NCI-H526 treated with DMSO at 0.1 percent for 48 hours (cell line): ENCODE data around the gene CCND3.

Experiments
- DNase-seq: peaks from one replicate; lab custom pipeline; 2025; lab: John Stamatoyannopoulos, UW

CCND3 gene

DNA sequence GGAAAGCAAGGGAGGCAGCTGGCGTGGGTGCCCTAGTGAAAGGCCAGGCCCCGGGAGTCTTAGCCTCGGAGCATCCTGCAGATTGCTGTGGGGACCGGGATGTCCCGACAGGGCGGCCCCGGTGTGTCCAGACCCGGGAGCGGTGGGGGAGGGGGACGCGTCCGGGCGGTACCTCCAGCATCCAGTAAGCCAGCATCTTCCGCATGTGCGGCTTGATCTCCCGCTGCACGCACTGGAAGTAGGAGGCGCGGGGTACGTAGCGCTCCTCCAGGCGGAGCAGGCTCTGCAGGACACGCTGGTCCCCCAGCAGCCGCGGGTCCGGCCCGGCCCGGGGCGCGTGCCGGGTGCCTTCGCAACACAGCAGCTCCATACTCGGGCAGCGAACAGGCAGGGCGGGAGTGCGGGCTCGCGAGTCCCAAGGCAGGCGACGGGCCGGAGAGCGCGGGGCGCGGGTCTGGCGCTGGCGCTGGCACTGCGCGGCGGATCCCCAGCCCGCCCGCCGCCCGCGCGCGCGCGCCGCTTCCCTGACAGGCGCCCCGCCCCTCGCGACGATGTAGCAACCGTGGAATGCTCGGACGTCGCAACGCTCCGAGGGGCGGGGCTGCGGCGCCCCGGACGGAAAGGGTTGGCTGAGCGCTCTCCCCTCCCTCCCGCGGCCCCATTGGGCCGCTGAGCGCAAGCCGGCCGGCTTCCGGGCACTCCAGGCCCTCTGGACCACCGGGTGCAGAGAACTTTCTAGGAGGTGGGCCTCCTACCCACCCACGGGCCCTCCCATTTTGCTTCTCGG, at the start of gene CCND3:
CCND3 (minus strand) TSS at position 529 of the 787 bp plus-strand sequence; CDS start at position 370, 159 bp downstream.
- DNase-seq, result peak; percentile 85

DNA sequence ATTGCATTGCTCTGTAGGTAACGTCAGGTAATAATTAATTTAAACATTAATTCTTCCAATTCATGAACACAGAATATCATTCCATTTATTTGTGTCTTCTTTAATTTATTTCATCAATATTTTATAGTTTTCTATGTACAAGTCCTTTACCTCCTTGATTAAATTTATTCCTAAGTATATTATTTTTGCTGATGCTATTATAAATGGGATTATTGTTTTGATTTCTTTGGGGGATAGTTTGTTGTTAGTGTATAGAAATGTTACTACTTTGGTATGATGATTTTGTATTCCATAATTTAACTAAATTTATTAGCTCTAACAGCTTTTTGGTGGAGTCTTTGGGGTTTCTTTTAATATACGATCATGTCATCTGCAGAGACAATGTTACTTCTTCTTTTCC, 44.7 kb upstream of the CCND3 start:
- DNase-seq, result no peak

DNA sequence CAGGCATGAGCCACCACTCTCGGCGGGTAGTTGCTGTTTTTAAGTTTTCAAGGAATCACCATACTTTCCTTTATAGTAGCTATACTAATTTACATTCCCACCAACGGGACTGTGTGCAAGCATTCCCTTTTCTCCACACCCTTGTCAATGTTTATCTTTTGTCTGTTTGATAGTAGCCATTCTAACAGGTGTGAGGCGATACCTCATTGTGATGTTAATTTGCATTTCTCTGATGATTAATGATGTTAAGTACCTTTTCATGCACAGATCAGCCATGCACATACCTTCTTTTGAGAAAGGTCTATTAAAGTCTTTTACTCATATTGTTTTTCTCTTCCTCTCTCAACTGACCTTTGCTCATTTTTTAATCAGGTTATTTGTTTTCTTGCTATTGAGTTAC, 43.0 kb upstream of the CCND3 start:
- peak; percentile 18 for DNase-seq

DNA sequence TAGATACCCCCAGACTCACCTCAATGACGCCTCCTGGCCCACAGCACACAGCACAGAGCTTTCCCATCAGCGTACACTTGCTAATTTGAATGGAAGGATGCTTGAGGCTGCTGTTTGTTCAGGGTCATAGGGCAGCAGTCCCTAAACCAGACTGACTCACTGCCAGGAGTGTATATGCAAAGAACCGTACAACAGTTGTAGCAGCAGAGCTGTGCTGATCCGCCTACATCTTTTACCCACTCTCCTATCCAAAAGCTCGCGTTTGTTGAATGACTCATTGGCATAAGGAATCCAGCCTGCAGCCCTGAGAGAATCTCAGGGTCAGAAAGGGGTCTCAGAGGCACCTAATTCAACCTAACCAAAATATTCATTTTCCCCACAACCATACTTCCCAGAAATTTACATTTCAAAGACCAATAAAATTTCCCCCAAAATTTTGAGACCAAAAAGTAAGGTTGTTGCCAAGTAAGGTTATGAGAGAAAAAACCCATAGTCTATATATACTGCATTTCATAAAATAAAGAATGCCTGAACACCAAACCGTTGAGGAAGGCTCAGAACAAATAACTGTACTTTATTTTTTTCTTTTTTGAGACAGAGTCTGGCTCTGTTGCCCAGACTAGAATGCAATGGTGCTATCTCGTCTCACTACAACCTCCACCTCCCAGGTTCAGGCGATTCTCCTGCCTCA, 35.3 kb upstream of the CCND3 start:
- DNase-seq, result no peak

DNA sequence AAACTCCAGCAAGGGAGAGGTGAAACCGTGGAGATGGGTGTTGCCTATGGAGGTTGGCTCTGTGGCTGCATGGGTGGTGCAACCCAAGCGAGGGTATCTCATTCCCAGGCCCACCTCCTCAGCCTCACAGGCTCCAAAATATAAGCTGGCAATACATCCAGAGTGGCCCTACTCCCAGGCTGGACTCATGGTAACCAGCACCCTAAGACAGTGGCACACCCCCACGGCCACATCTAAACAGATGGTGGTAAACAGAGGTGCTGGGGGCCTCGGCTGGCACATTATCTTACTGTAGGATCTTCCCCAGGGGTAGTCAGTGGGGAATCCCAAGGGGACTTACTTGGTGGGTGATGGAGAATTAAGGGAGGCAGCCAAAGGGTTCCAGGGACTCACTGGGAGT, 33.7 kb upstream of the CCND3 start:
- DNase-seq, result no peak

DNA sequence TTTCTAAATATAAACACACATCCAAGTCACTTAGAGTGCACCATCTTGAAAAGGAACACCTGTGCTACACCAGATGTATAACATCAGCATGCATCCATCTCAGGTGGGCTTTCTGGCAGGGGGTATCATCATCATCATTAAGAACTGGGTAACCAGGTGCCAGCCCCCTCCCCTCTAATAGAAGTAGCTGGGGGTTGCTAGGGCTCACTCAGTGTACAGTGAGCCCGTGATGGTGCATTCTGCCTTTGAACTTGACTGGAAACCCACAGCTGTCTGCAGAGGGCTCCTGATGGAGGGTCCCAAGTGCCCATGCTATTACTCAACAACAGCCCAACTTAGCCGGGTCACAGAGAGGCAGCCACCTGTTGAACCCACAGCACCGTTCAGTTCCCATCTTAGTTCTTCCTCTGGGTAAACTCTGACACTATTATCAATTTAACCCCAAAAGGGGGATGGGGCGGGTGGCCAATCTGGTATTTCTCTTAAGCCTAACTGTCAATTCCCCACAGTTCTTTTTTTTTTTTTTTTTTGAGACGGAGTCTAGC, 32.7 kb upstream of the CCND3 start:
- DNase-seq, result no peak

DNA sequence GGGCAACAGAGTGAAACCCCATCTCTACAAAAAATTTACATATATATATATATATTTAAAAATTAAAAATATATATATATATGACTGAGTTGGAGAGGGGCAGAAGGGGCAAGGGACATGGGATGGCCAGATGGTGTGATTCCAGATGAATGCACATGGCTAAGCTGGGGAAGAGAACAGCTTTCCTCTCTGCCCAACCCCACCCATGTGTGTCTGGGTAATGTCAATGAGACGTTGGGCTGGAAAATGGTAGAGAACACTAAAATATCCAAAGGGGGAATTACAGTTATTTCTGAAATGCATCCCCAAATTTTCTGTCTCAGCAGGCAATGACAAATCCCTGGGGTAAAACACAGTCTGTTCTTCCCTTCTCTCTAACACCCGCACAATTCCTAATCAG, 31.2 kb upstream of the CCND3 start:
- no peak for DNase-seq

DNA sequence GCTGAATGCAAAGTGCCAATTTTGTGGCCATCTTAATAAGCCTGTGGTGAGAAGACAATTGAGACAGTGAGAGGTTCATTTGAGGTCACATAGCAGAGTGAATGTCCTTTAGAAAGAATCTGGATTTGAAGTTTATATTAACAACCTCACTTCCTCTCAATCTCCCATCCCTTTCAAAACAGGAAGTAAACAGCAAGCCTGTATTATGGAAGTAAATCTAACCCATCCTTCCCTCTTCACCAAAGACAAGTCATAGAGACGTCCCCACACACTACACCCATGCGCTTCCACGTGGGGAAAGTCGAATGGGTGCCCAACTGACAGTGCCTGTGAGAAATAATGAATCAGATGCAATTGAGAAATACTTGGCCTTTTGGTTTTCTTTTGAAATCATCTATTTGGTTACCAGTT, 28.8 kb upstream of the CCND3 start:
- DNase-seq, result no peak

DNA sequence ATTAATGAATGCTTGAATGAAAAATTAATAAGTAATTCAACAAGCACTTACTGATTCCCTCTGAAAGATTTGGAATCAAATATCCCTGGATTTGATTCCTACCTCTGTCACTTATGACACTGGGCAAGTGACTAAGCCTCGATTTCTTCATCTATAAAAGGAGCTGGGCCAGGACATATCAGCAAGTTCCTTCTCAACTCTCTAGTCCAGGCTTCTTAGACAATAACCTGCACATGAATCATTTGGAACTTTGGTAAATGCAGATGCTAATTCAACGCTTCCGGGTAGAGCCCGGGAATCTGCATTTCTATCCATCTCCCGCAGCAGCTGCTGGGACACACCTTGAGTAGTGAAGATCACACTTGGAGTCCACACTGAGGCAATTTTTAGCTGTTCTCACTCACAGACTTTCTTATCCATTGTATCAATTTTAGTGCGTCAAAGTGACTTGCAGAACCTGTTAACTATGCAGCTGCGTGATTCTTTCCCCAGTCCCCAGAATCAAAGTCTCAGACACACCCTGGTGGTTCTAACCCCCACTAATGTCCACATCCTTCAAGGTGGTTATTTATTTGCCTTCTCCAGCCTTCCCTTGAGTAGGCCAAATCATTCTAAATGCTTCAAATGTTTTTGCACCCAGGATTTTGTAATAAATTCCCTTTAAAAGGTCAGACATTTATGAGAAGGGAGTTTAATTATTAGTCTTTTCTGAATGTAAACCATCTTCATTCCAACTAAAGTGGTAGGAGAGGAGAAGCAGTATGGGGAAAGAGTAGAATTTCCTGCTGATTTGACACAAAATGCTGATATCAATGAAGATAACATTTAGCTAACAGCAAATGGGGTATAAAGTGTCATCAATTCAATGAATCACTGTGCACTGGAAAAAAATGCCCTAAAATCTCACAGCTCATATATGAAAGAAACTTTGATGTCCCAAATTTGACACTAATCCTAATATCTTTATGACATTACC, 26.0 kb upstream of the CCND3 start:
- no peak for DNase-seq

DNA sequence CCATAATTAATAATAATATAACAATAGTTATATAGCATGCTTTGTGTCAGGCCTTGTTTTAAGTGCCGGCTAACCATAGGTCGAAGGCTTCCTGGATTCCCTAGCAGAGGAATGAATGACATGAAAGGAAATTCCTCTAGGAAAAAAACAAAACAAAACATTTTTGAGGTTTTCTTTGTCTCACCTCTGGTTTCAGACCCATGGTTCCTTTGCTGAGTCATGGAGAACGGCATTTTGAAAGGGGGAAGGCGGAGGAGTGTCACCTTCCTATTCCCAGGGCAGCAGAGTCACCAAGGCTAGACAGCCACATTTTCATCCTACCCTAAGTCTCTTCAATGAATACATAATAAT, 25.3 kb upstream of the CCND3 start:
- no peak for DNase-seq

DNA sequence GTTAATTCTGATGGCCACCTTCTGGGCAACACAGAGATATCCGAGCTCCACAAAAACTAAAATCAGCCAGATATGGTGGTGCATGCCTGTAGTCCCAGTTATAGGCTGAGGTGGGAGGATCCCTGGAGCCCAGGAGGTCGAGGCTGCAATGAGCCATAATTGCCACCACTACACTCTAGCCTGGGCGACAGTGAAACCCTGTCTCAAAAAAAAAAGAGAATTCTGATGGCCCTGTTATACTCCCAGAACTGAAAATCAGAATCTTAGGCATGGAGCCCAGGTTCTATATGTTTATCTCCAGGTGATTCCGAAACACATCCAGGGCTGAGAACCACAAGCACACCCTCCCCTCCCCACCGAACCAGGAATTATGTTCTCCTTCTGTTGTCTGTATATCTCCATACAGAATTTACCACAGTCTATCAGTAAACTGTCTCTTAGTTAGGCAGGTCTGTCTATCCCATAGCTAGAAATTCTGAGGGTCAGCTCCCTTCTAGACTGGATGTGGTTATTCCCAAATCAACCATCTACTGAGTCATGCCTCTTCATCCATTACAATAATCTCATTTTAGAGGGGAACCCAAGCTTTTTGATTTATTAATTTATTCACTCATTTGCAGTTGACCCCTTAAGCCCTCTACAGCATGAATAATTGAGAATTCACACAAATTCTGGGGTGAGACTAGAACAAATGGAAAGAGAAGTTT, 24.8 kb upstream of the CCND3 start:
- DNase-seq, result no peak

DNA sequence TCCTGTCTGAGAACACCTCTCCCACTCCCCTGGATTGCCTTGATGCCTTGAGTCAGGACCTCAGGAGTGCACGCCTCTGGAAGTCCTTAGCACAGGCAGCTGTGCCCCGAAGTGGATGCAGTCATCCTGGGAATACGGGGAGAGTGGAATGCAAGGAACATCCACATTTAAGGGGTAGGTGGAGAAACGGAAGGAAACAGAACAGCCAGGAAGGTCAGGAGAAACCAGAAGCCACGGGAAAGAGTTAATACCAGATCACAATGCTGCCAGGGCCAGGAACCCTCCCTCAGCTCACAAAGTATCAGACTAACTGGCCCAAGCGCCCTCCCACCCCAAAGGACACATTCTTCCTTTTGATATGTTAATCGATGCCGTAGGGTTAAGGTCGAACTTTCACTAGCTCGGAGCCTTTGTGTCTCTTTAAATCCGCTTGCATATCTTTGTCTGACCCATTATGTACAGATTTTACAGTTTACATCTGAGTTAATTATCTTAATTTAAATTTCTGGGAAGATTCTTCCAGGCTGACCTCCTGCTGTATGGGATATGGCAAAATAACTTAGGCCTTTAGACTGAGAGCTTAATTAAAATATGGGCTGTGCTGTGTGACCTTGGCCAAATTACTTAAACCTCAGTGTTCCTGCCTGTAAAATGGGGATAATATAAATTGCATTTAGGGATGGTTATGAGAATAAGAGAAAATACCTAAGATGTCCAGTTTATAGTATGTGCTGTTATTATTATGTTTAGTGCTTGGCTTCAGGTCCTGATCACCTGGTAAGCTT, 24.0 kb upstream of the CCND3 start:
- no peak for DNase-seq

DNA sequence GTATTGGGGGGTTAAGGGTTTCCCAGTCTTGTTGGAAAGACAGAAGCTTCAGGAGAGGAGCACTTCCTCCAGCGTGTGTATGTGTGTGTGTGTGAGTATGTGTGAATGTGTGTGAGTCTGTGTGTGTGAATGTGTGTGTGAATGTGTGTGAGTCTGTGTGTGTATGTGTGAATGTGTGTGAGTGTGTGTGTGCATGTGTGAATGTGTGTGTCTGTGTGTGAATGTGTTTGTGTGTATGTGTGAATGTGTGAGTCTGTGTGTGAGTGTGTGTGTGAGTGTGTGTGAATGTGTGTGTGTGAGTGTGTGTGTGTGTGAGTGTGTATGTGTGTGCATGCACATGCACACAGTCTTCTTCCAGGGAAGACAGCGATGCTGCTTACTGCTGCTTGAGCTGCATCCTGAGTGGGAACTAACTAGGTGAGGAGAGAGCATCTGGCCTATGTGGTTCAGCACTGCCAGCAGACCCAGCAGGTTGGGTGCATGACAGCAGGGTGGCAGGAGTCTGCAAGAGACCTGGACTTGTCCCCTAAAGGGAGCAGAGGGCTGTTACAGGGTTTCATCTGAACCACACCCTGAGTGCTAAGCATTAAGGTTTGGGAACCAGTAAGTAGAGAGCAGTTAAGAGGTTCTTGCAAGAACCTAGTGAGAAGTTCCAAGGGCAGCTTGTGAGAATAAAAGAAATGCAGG, 22.7 kb upstream of the CCND3 start:
- DNase-seq, result no peak

DNA sequence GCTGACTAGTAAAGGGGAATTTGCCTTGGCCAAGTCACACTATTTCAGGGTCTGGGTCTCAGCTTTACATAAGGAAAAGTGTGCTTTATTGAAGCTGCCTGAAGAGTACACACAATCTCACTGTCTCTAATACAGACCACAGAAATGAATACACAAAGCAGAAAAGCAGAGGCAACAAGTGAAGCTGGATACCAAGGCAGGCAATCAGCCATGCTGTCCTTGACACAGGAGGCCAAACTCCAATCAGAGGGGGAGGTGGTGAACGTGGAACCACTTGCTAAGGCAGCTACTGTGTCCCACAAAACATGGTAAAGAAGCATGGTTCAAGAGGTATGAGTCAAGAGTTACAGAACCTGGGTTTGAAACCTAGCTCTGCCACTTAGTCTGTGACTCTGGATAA, 21.8 kb upstream of the CCND3 start:
- DNase-seq, result no peak

DNA sequence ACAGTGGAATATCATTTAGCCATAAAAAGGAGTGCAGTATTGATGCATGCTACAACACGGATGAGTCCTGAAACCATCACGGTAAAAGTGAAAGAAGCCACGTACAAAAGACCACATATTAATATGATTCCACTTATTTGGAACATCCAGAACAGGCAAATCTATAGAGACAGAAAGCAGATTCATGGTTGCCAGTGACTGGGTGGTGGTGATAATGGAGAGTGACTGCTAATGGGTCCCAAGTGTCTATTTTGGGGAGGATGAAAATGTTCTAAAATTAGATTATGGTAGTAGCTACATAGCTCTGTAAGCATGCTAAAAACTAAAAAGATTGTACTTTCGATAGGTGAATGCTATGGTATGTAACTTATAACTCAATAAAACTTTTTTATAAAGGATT, 18.4 kb upstream of the CCND3 start:
- no peak for DNase-seq

DNA sequence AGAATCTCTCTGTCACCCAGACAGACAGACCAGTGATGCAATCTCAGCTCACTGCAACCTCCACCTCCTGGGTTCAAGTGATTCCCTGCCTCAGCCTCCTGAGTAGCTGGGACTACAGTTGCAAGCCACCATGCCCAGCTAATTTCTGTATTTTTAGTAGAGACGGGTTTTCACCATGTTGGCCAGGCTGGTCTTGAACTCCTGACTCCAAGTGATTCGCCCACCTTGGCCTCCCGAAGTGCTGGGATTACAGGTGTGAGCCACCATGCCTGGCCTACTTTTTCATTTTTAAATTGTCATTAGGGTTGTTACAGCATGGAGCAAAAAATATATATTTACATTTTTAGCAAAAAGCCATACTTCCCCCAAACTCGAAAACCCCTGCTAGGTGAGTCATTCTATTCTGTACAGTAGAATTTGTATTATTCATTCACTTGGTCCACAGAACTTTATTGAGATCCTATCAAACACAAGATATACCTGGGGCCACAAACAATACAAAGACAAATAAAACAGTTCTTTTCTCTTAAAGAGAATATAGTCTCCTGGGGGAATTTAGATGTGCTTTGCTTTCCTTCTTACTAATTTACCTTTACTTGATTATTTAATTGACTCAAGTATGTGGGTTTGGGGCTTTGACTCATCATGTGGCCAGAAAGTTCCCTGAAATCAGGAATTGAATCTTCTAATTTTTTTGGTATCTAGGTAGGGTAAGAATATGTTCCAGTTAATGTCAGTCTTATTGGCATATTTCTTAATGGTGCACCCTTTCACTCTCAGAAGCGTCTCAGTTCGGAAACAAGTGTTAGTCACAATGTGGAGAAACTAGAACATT, 16.6 kb upstream of the CCND3 start:
- DNase-seq, result no peak

DNA sequence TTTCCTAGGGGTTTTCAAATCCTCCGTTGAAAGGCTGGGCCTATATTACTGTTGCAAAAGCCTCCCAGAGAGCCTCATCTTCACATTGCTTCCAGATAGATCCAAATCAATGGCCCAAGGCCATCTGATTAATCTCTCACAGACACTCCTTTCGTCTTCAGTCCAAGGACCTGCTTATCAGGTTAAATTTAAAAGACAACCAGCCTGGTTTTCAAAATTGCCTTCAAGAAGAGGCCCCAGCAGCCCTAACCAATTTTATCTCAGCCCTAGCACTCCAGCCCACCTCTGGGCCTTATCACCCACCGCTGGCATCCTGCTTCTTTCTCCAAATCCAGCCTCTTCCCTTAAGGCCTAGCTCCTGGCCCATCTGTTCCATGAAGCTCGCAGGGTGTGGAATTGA, 15.5 kb upstream of the CCND3 start:
- DNase-seq, result no peak

DNA sequence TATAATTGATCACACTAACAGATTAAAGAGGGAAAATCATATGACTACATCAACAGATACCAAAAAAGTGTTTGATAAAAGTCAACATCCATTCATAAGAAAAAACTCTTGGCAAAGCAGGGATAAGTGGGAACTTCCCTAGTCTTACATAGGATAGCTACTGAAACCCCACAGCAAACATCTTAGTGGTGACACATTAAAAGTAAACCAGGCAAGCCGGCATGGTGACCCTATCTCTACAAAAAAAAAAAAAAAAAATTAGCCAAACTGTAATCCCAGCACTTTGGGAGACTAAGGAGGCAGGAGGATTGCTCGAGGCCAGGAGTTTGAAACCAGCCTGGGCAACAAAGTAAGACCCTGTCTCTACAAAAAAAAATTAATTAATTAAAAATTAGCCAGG, 13.8 kb upstream of the CCND3 start:
- no peak for DNase-seq

DNA sequence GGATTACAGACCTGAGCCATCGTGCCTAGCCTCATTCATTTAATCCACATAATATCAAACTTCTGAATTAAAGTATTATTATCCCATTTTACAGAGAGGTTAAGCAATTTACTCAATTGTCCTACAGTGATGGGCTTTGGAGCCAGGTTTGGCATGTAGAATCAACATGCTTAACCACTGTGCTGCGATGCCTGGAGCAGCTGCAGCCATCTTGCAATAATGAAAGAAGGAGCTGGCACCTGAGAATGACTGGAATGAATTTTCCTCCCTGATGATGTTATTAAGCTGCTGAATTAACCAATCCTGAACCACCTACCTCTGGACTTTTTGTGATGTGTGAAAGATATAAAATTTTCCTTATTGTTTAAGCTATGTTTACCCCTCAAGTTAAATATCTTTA, 13.1 kb upstream of the CCND3 start:
- DNase-seq, result no peak
